ENCODE data around the gene DNM3.

DNM3 gene

DNA sequence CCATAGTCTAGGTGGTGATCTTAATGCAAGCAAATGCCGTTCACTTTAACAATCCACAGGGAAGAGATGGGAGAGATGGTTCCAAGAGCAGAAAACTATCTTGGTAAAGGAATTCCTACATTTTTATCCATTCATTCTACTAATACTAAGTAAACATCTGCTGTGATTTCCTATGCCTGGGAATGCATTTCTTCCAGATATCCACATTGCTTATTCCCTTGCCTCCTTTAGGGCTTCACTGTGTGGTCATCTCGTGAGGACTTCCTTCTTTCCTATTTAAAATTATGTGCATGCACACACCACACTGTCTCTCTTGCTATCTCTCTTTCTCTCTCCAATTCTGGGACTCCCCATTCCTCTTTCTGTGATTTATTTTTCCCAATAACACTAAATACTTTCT is 380.1 kb downstream of the DNM3 start:
- Mint-ChIP-seq H3K36me3 (ENCODE audit: low read depth) (no peaks in the 10 kb centered on the region), H3K4me3 (no peak overlapping the region), H3K4me1 (peaks cover 8% of the 10 kb centered on the region), H3K9me3 (no peaks in the 10 kb centered on the region), H3K27ac (no peak overlapping the region), H3K27me3 (ENCODE audit: low read depth, poor library complexity) (no peaks in the 10 kb centered on the region)
- no peak for DNase-seq
- TF ChIP-seq, protein P1, sequence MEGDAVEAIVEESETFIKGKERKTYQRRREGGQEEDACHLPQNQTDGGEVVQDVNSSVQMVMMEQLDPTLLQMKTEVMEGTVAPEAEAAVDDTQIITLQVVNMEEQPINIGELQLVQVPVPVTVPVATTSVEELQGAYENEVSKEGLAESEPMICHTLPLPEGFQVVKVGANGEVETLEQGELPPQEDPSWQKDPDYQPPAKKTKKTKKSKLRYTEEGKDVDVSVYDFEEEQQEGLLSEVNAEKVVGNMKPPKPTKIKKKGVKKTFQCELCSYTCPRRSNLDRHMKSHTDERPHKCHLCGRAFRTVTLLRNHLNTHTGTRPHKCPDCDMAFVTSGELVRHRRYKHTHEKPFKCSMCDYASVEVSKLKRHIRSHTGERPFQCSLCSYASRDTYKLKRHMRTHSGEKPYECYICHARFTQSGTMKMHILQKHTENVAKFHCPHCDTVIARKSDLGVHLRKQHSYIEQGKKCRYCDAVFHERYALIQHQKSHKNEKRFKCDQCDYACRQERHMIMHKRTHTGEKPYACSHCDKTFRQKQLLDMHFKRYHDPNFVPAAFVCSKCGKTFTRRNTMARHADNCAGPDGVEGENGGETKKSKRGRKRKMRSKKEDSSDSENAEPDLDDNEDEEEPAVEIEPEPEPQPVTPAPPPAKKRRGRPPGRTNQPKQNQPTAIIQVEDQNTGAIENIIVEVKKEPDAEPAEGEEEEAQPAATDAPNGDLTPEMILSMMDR (IDR thresholded peaks at IDR 0.05): no peak

DNA sequence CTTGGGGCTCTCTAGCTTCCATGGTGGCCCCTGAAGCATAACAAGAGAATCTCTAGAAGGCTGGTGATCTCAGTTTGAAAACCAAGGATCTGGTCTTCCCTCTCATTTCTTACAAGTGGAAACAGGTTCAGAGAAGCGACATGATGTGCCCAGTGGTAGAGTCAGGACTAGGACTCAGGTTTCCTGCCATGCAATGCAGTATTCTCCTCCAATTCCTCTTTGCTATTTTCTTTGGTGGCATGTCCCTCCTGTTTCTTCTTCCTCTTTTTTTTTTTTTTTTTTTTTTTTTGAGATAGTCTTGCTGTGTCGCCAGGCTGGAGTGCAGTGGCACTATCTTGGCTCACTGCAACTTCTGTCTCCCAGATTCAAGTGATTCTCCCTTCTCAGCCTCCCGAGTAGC is 383.6 kb downstream of the DNM3 start:
- H3K36me3 Mint-ChIP-seq (ENCODE audit: low read depth): no peaks in the 10 kb centered on the region
- no peak overlapping the region for H3K4me3 Mint-ChIP-seq

DNA sequence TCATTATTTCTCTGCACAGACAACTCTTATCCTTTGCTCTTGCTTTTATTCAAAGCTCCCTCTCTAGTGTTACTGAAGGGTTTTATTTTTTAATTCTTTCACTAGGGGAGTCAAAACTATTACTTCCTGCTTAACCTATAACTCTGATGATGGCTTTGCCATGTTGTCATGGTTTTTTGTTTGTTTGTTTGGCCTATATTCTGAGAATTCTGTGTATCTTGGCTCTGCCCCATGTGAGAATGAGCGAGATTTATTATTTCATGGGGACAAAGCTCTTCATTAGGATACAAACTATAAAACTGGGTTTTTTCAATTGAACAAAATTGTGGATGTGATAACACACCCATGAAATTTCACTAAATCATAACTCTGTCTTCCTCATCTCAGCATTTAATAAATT is 388.6 kb downstream of the DNM3 start:
- H3K4me3 Mint-ChIP-seq: no peak overlapping the region
- no peak for DNase-seq
- TF ChIP-seq, protein P1 (IDR thresholded peaks at IDR 0.05): no peak
- H3K36me3 Mint-ChIP-seq (ENCODE audit: low read depth): no peaks in the 10 kb centered on the region
- H3K9me3 Mint-ChIP-seq: peaks cover 4% of the 10 kb centered on the region
- no peaks in the 10 kb centered on the region for H3K4me1 Mint-ChIP-seq
- no peaks in the 10 kb centered on the region for H3K27me3 Mint-ChIP-seq (ENCODE audit: low read depth, poor library complexity)
- H3K27ac Mint-ChIP-seq: no peak overlapping the region

More for the DNA sequence above, 383.6 kb downstream of the DNM3 start:
- Mint-ChIP-seq H3K27me3 (ENCODE audit: low read depth, poor library complexity) (no peaks in the 10 kb centered on the region), H3K27ac (no peak overlapping the region), H3K9me3 (no peaks in the 10 kb centered on the region), H3K4me1 (peaks cover 8% of the 10 kb centered on the region)
- no peak for DNase-seq
- TF ChIP-seq, protein P1 (IDR thresholded peaks at IDR 0.05): no peak

DNA sequence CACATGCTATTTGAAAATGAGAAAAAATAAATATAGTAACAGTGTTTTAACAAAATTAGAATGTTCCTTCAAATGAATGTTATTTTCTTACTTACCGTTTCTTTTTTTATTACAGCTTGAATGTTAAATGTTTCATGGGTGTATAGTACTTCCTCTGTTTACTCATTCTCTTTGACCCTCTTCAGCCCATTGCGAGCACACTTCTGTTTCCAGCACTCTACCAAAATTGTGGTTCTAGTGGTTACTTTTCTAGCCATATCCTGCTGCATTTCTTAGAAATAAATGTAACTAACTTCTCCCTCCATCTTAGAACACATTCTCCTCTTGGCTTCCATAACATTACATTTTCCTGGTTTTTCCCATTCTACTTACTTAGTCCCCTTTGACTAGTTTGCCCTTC is 389.2 kb downstream of the DNM3 start:
- H3K27me3 Mint-ChIP-seq (ENCODE audit: low read depth, poor library complexity): no peaks in the 10 kb centered on the region
- H3K4me3 Mint-ChIP-seq: no peak overlapping the region
- no peaks in the 10 kb centered on the region for H3K36me3 Mint-ChIP-seq (ENCODE audit: low read depth)
- no peak overlapping the region for H3K27ac Mint-ChIP-seq
- TF ChIP-seq, protein P1 (IDR thresholded peaks at IDR 0.05): no peak
- no peaks in the 10 kb centered on the region for H3K4me1 Mint-ChIP-seq
- peaks cover 4% of the 10 kb centered on the region for H3K9me3 Mint-ChIP-seq
- no peak for DNase-seq

DNA sequence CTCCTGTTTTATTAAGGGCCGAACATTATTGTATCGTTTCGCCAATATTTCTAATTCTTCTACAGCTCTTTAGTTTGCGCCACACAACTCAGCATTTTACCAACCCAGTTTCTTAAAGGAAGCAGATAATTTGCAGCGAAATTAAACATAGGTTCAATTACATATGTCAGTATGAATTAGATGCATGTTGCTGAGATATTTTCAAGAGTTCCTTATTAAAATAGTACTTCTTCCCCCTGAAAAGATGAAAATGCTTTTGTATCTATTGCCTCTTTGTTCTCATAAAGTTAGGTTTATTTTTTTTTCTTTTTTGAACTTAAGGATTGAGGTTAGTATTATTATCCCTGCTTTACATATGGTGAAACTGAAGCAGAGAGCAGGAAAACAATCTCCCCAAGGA is 395.7 kb downstream of the DNM3 start:
- no peak overlapping the region for H3K4me3 Mint-ChIP-seq
- TF ChIP-seq, protein P1 (IDR thresholded peaks at IDR 0.05): no peak
- no peak for DNase-seq
- peaks cover 4% of the 10 kb centered on the region for H3K9me3 Mint-ChIP-seq
- peaks cover 5% of the 10 kb centered on the region for H3K4me1 Mint-ChIP-seq
- peaks cover 4% of the 10 kb centered on the region for H3K27me3 Mint-ChIP-seq (ENCODE audit: low read depth, poor library complexity)
- H3K36me3 Mint-ChIP-seq (ENCODE audit: low read depth): no peaks in the 10 kb centered on the region
- H3K27ac Mint-ChIP-seq: no peak overlapping the region

DNA sequence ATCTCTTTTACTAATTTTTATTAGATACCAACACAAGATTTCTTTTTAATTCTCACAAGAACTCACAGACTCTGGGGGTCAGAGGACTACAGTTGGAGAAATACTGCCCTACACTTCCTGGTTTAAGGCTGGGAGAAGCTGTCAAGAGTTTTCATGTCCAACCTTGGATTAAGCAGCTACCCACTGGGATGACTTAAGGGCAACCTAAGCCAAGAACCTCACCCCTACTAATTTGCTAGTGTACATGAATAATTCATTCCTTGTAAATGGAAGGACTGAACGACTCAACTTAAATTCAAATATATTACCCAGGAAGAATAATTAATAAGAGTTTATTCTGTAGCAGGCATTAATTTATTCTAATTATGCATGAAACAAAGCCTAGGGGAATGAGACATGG is 396.9 kb downstream of the DNM3 start:
- H3K9me3 Mint-ChIP-seq: peaks cover 4% of the 10 kb centered on the region
- TF ChIP-seq, protein P1 (IDR thresholded peaks at IDR 0.05): no peak

More for the DNA sequence above, 396.9 kb downstream of the DNM3 start:
- DNase-seq: no peak
- Mint-ChIP-seq H3K4me1 (peaks cover 5% of the 10 kb centered on the region), H3K36me3 (ENCODE audit: low read depth) (no peaks in the 10 kb centered on the region), H3K27ac (no peak overlapping the region), H3K4me3 (no peak overlapping the region), H3K27me3 (ENCODE audit: low read depth, poor library complexity) (peaks cover 6% of the 10 kb centered on the region)
